ENCODE results near the gene CHMP4A. TPM values are rescaled to one million over a fixed set of nuclear protein-coding genes. Genes with fewer than 3 reads are reported as not detected.
A peak's percentile ranks its signal among the peaks of the same experiment; 100 is the strongest.

CHMP4A gene
- total RNA-seq, 1 experiment from 2014 or later, result 56.7 TPM

GRCh38 chr14:24241829-24242443, 28.6 kb upstream of the CHMP4A start:
- Histone ChIP-seq H3K9me3 (ENCODE audit: low read depth, low read length, poor library complexity, severe bottlenecking) (no peaks in the 10 kb centered on the region), H3K4me3 (ENCODE audit: low read depth, low read length, poor library complexity, severe bottlenecking) (peak overlapping the region; percentile 57), H3K27ac (ENCODE audit: low read depth, low read length, poor library complexity, severe bottlenecking) (peak overlapping the region; percentile 95), H3K36me3 (ENCODE audit: insufficient read depth, low read length, poor library complexity, severe bottlenecking) (peaks cover 40% of the 10 kb centered on the region), H3K27me3 (replicated peaks; ENCODE audit: insufficient read depth, low read depth, low read length, poor library complexity) (no peaks in the 10 kb centered on the region), H3K4me1 (ENCODE audit: insufficient read depth, low read length, poor library complexity, severe bottlenecking) (peaks cover 10% of the 10 kb centered on the region)
- DNase-seq (ENCODE audit: low spot score), result peak; percentile 96
- POLR2A ChIA-PET (ENCODE audit: low non-redundant PET), result interaction anchor here (0.5 to 1.1 kb wide), 3 partner anchors 8 to 148 kb away, joined by 3 to 4 read pairs (median 3); partner anchors contain the start of genes PCK2 and TM9SF1
- intact Hi-C loops (cut with micrococcal nuclease; ENCODE audit: unreplicated experiment), result loop anchor here (2.0 kb wide), 2 partner anchors 29 to 189 kb away; partner anchors contain the start of gene RABGGTA
- TF ChIP-seq CTCF (conservative IDR thresholded peaks at IDR 0.05; ENCODE audit: low read depth, low read length), result peak; percentile 47
- no peak for TF ChIP-seq EZH2 (IDR thresholded peaks at IDR 0.05; ENCODE audit: borderline replicate concordance, low read depth, low read length, poor library complexity, severe bottlenecking)
- TSS peak; percentile 31 for BruUV-seq (replicated peaks)
- CTCF ChIA-PET, result interaction anchor here (0.9 to 2.4 kb wide), 9 partner anchors 29 to 200 kb away, joined by 3 to 36 read pairs (median 6); partner anchors contain the start of genes CIDEB, DHRS1, NOP9 and RABGGTA

GRCh38 chr14:24240110-24240918, 27.0 kb upstream of the CHMP4A start:
- no TSS peak for BruUV-seq (replicated peaks)
- no peaks in the 10 kb centered on the region for H3K27me3 ChIP-seq (replicated peaks; ENCODE audit: insufficient read depth, low read depth, low read length, poor library complexity)
- DNase-seq (ENCODE audit: low spot score), result no peak

More at GRCh38 chr14:24240110-24240918, 27.0 kb upstream of the CHMP4A start:
- peaks cover 10% of the 10 kb centered on the region for H3K4me1 ChIP-seq (ENCODE audit: insufficient read depth, low read length, poor library complexity, severe bottlenecking)
- H3K9me3 ChIP-seq (ENCODE audit: low read depth, low read length, poor library complexity, severe bottlenecking), result no peaks in the 10 kb centered on the region
- peaks cover 55% of the 10 kb centered on the region for H3K36me3 ChIP-seq (ENCODE audit: insufficient read depth, low read length, poor library complexity, severe bottlenecking)
- intact Hi-C loops (cut with micrococcal nuclease; ENCODE audit: unreplicated experiment), result no loop called here
- CTCF ChIA-PET, result no interaction called here
- H3K27ac ChIP-seq (ENCODE audit: low read depth, low read length, poor library complexity, severe bottlenecking), result peak overlapping the region; percentile 13
- no peak for TF ChIP-seq EZH2 (IDR thresholded peaks at IDR 0.05; ENCODE audit: borderline replicate concordance, low read depth, low read length, poor library complexity, severe bottlenecking)
- TF ChIP-seq CTCF (conservative IDR thresholded peaks at IDR 0.05; ENCODE audit: low read depth, low read length), result no peak
- H3K4me3 ChIP-seq (ENCODE audit: low read depth, low read length, poor library complexity, severe bottlenecking), result no peak overlapping the region
- POLR2A ChIA-PET (ENCODE audit: low non-redundant PET), result no interaction called here
